K562 (cell line): Measurements from ENCODE around the gene SCAP. TPM values are rescaled to one million over a fixed set of nuclear protein-coding genes. Genes with fewer than 3 reads are reported as not detected.

Experiments
- ATAC-seq: fragments of 200-7000 bp; cut with Tn5 transposase; 3 replicates; pipeline ENCODE4 v1.9.1; 2020; ENCODE audit warnings: moderate library complexity
- BruUV-seq: library from RNA; stranded (reverse); fragments of 400-500 nt; replicated peaks from 2 replicates; lab custom pipeline; 2021; lab: Mats Ljungman, UMichigan
- CTCF ChIA-PET: fragments of 300-600 bp; formaldehyde crosslinking; extraction: SDS; loops from one replicate; lab custom pipeline; 2021; ENCODE audit warnings: low intra/inter-chr PET ratio; lab: Yijun Ruan, JAX
- POLR2A ChIA-PET: fragments of 300-600, 350-650 bp; sonication (Branson Sonifier 250); formaldehyde crosslinking; extraction: SDS; loops from one replicate; lab custom pipeline; 2021; ENCODE audit warnings: antibody characterized with exemption, inconsistent platforms; lab: Yijun Ruan, JAX
- DNase-seq, 4 experiments: peaks; one replicate each; pipeline versions ENCODE4 v3.0.0 to v3.0.0-alpha.2; 2011 to 2018; ENCODE audit warnings: low spot score in 3 of 4, mixed read lengths in 3 of 4; ENCODE audit errors: extremely low read depth in 1 of 4
- FAIRE-seq: peaks from 2 replicates; lab custom pipeline; 2011; peaks lifted over from hg19 to GRCh38; lab: Jason Lieb, UNC
- H2AFZ ChIP-seq: 2 replicates; pipeline ENCODE4 v1.6.0; 2011; ENCODE audit warnings: low read depth, low read length, control low read depth, inconsistent platforms
- H3K27ac ChIP-seq: fragments of 200-600 bp; 3 replicates; pipeline ENCODE4 v1.8.0; 2011; ENCODE audit warnings: low read depth, mild to moderate bottlenecking, control low read depth, inconsistent platforms, low read length, moderate library complexity, mixed read lengths; ENCODE audit errors: extremely low read depth
- H3K27me3 ChIP-seq, 2 experiments: fragments of 300-600 bp in 1 of 2; 2 replicates in 1 of 2; 3 replicates in 1 of 2; pipeline versions ENCODE4 v1.6.0 to v1.8.0; 2011; ENCODE audit warnings: inconsistent platforms in 2 of 2, low read length in 2 of 2, mild to moderate bottlenecking in 1 of 2, mixed read lengths in 1 of 2, moderate library complexity in 1 of 2; ENCODE audit not compliant: control insufficient read depth in 2 of 2, insufficient read depth in 2 of 2
- H3K36me3 ChIP-seq: fragments of 300-600 bp; 3 replicates; pipeline ENCODE4 v1.8.0; 2011; ENCODE audit warnings: mild to moderate bottlenecking, low read length, inconsistent platforms; ENCODE audit not compliant: control insufficient read depth, insufficient read depth
- H3K4me1 ChIP-seq, 2 experiments: fragments of 200-600 bp in 1 of 2; replicated peaks in 1 of 2; 2 replicates in 1 of 2; 3 replicates in 1 of 2; pipeline versions ENCODE4 v1.5.1 to v1.8.0; 2011; ENCODE audit warnings: inconsistent platforms in 2 of 2, low read length in 2 of 2, mild to moderate bottlenecking in 1 of 2, mixed read lengths in 1 of 2, moderate library complexity in 1 of 2; ENCODE audit not compliant: control insufficient read depth in 2 of 2, insufficient read depth in 2 of 2
- H3K4me2 ChIP-seq: 2 replicates; pipeline ENCODE4 v1.6.1; 2011; ENCODE audit warnings: low read length, control low read depth, inconsistent platforms, mixed read lengths; ENCODE audit not compliant: insufficient read depth
- H3K4me3 ChIP-seq: fragments of 200-600 bp; sonication (generic), shearing (Covaris generic); 2 replicates; pipeline ENCODE4 v1.5.1; 2016; ENCODE audit warnings: control low read depth, inconsistent platforms
- H3K79me2 ChIP-seq: fragments of 200-600 bp; 3 replicates; pipeline ENCODE4 v1.8.0; 2011; ENCODE audit warnings: low read length, inconsistent platforms; ENCODE audit not compliant: control insufficient read depth, insufficient read depth
- H3K9ac ChIP-seq, 2 experiments: 2 replicates each; pipeline versions ENCODE4 v1.6.0 to v1.6.1; 2011; ENCODE audit warnings: low read depth in 2 of 2, low read length in 2 of 2, control low read depth in 1 of 2, inconsistent platforms in 1 of 2, mild to moderate bottlenecking in 1 of 2, mixed read lengths in 1 of 2; ENCODE audit not compliant: insufficient read depth in 1 of 2
- H3K9me1 ChIP-seq: one replicate; pipeline ENCODE4 v1.6.0; 2011; ENCODE audit warnings: inconsistent platforms, mild to moderate bottlenecking, low read length, moderate library complexity; ENCODE audit not compliant: control insufficient read depth, insufficient read depth
- H3K9me3 ChIP-seq: replicated peaks from 2 replicates; pipeline ENCODE4 v1.5.1; 2011; ENCODE audit warnings: low read depth, low read length, inconsistent platforms; ENCODE audit not compliant: control insufficient read depth, insufficient read depth
- H4K20me1 ChIP-seq: replicated peaks from 2 replicates; pipeline ENCODE4 v1.6.1; 2011; ENCODE audit warnings: low read length, inconsistent platforms, mixed read lengths; ENCODE audit not compliant: control insufficient read depth, insufficient read depth
- ATF6 ChIP-seq: sonication (generic); formaldehyde crosslinking; IDR thresholded peaks from 2 replicates; pipeline ENCODE4 v1.4.0; 2020; ENCODE audit warnings: mild to moderate bottlenecking, missing genetic modification reagents
- CHD2 ChIP-seq: IDR thresholded peaks from 2 replicates; pipeline ENCODE4 v1.6.1; 2011; ENCODE audit warnings: low read depth, low read length
- EWSR1 ChIP-seq: fragments of 450-650 bp; IDR thresholded peaks from 2 replicates; pipeline ENCODE4 v1.6.1; 2018; ENCODE audit warnings: borderline replicate concordance, mild to moderate bottlenecking, low read depth, moderate library complexity; ENCODE audit not compliant: partially characterized antibody
- HDGF ChIP-seq: fragments of 450-650 bp; IDR thresholded peaks from 2 replicates; pipeline ENCODE4 v1.6.1; 2016
- ILK ChIP-seq: fragments of 450-650 bp; IDR thresholded peaks from 2 replicates; pipeline ENCODE4 v1.6.1; 2016; ENCODE audit warnings: missing genetic modification characterization, low read depth, mild to moderate bottlenecking, missing compliant biosample characterization, moderate library complexity, borderline replicate concordance
- KLF10 ChIP-seq: fragments of 250-450 bp; sonication (Bioruptor Pico); IDR thresholded peaks from 2 replicates; pipeline ENCODE4 v1.6.1; 2021; ENCODE audit warnings: matching md5 sums
- NFE2 ChIP-seq: IDR thresholded peaks from 2 replicates; pipeline ENCODE4 v1.6.1; 2014; ENCODE audit warnings: antibody characterized with exemption, low read depth
- NR2C2 ChIP-seq, 2 experiments: fragments of 200-800 bp in 1 of 2; sonication (Bioruptor generic) in 1 of 2; sonication (generic) in 1 of 2; formaldehyde crosslinking in 1 of 2; IDR thresholded peaks; 2 replicates each; pipeline versions ENCODE4 v1.6.1 to v1.8.0; 2016 to 2022; ENCODE audit warnings: mild to moderate bottlenecking in 1 of 2, missing compliant biosample characterization in 1 of 2, missing genetic modification characterization in 1 of 2, missing genetic modification reagents in 1 of 2
- SAFB ChIP-seq: fragments of 200-400 bp; formaldehyde crosslinking; IDR thresholded peaks from 2 replicates; pipeline ENCODE4 v1.6.1; 2017; ENCODE audit warnings: low read depth, low read length, borderline replicate concordance
- SAP30 ChIP-seq: fragments of 200-600 bp; sonication (generic); IDR thresholded peaks from 2 replicates; pipeline ENCODE4 v1.6.1; 2012; ENCODE audit warnings: borderline replicate concordance, low read depth, mild to moderate bottlenecking, moderate library complexity, low read length, control low read depth, inconsistent platforms; ENCODE audit not compliant: insufficient read depth, poor library complexity, severe bottlenecking
- SMAD2 ChIP-seq: fragments of 150-350 bp; IDR thresholded peaks from 2 replicates; pipeline ENCODE4 v1.6.1; 2014; ENCODE audit warnings: low read depth, mild to moderate bottlenecking, low read length
- TAF7 ChIP-seq: fragments of 450-650 bp; IDR thresholded peaks from 2 replicates; pipeline ENCODE4 v1.6.1; 2016; ENCODE audit warnings: missing genetic modification characterization, missing compliant biosample characterization
- TCF7L2 ChIP-seq: fragments of 150-350 bp; IDR thresholded peaks from 2 replicates; pipeline ENCODE4 v1.6.1; 2016; ENCODE audit warnings: low read depth, mild to moderate bottlenecking, low read length, moderate library complexity
- THAP12 ChIP-seq: fragments of 250-450 bp; sonication (Bioruptor Pico); IDR thresholded peaks from 2 replicates; pipeline ENCODE4 v1.9.0; 2021; ENCODE audit warnings: mild to moderate bottlenecking, inconsistent platforms
- TSC22D4 ChIP-seq: fragments of 450-650 bp; IDR thresholded peaks from 2 replicates; pipeline ENCODE4 v1.6.1; 2016; ENCODE audit warnings: missing genetic modification characterization, missing biosample characterization, control low read depth
- ZNF311 ChIP-seq: fragments of 250-450 bp; sonication (Bioruptor Pico); IDR thresholded peaks from 2 replicates; pipeline ENCODE4 v1.4.0; 2020; ENCODE audit warnings: mild to moderate bottlenecking, moderate library complexity
- ZNF780A ChIP-seq: fragments of 250-450 bp; sonication (Bioruptor Pico); IDR thresholded peaks from 2 replicates; pipeline ENCODE4 v1.5.0; 2021; ENCODE audit warnings: mild to moderate bottlenecking
- WGBS: fragments of 100-300 bp; shearing (Covaris generic); methylation state at CpG from one replicate; pipeline ENCODE4 v1.1.6; 2016; ENCODE audit warnings: low coverage, mixed read lengths; ENCODE audit not compliant: insufficient coverage; ENCODE audit errors: missing lambda C conversion rate; 5-methylcytosine and 5-hydroxymethylcytosine counted together
- in situ Hi-C: fragments of 300-500 bp; cut with MboI; formaldehyde crosslinking; loops from 4 replicates; pipeline ENCODE4 v1.15.0; 2018; ENCODE audit warnings: inconsistent platforms, mixed read lengths
- intact Hi-C: fragments of 100-400 bp; cut with micrococcal nuclease; formaldehyde crosslinking; loops from 2 replicates; pipeline ENCODE4 v1.14.2; 2022
- polyA plus RNA-seq, 8 experiments: library from polyadenylated mRNA; depleted of rRNA in 4 of 8; stranded (reverse) in 5 of 8; unstranded in 3 of 8; fragments of >200 nt; fragmentation: Nextera tagmentation in 2 of 8; fragmentation: Illumina TruSeq in 1 of 8; extraction: Ambion mirVana in 2 of 8; extraction: Trizol in 1 of 8; gene quantifications; 2 replicates each; pipeline versions ENCODE4 v1.2.1 to v1.2.3, GENCODE V29; 2011 to 2014; ENCODE audit warnings: inconsistent platforms in 1 of 8, missing spikeins in 1 of 8
- total RNA-seq, 7 experiments: library from RNA; depleted of rRNA in 6 of 7; stranded (reverse); fragments of >200 nt in 6 of 7; fragmentation: Illumina TruSeq in 2 of 7; extraction: Trizol in 2 of 7; gene quantifications; 2 replicates each; pipeline versions ENCODE4 v1.2.1 to v1.2.3, GENCODE V29; 2011 to 2021; ENCODE audit warnings: low replicate concordance in 1 of 7

The SCAP gene
- total and polyA plus RNA-seq, 9 of the 15 experiments (the other 6 are each of a cell fraction or from before 2014, with no cell fraction given), result 2.6 to 104 (median 37.8) TPM

DNA sequence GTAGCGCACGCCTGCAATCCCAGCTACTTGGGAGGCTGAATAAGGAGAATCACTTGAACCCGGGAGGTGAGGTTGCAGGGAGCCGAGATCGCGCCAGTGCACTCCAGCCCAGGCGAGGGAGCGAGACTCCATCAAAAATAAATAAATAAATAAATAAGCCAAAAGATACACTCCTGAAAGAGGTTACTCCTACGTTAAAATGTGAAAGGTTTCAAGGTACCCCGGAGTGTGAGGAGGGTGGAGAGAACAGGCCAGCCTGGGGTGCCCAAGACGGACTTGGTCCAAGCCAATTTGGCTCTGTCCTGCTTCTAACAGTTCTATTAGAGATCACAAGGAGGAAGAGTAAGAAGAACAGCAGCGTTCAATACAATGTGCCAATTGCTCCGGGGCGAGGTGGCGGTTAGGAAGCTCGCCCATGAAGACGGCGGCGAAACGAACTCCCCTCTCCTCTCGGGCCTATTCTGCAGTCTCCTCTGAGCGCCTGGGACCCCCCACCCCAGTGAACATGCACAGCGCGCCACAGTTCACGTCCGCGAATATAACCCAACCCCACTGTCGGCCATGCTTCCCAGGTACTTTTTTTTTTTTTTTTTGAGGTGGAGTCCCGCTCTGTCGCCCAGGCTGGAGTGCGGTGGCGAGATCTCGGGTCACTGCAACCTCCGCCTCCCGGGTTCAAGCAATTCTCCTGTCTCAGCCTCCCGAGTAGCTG lies 36.8 kb upstream of the SCAP start:
- FAIRE-seq, result no peak
- CTCF ChIA-PET, result interaction anchor here (0.6 to 1.1 kb wide), 3 partner anchors 37 to 73 kb away, joined by 3 read pairs; partner anchors contain the start of gene SCAP
- H4K20me1 ChIP-seq, result no peaks in the 10 kb centered on the region
- peak; percentile 35 to 54 (median 54) for DNase-seq
- H3K9ac ChIP-seq, result peak overlapping the region; percentile 80 to 97
- POLR2A ChIA-PET, result interaction anchor here (0.7 to 2.8 kb wide), 9 partner anchors 9 to 106 kb away, joined by 3 to 12 read pairs (median 4); no protein-coding TSS in a partner anchor
- peaks cover 43% of the 10 kb centered on the region for H3K36me3 ChIP-seq
- H3K4me3 ChIP-seq, result peak overlapping the region; percentile 58
- H3K79me2 ChIP-seq, result peaks cover 36% of the 10 kb centered on the region
- H3K9me1 ChIP-seq, result peaks cover 3% of the 10 kb centered on the region
- peak overlapping the region; percentile 100 for H2AFZ ChIP-seq
- H3K9me3 ChIP-seq, result no peaks in the 10 kb centered on the region
- in situ Hi-C loops (loop anchor here (5.0 kb wide), 1 partner anchor 90 kb away; no protein-coding TSS in a partner anchor), intact Hi-C loops (loop anchor here (1.0 kb wide), 2 partner anchors 33 to 91 kb away; no protein-coding TSS in a partner anchor)
- peaks cover 27 to 37% of the 10 kb centered on the region in 2 experiments for H3K4me1 ChIP-seq
- peak overlapping the region; percentile 95 for H3K4me2 ChIP-seq
- peak overlapping the region; percentile 95 for H3K27ac ChIP-seq
- WGBS, result 3% methylated on average over 34 of the region's 36 CpGs
- TSS peak; percentile 68 for BruUV-seq
- H3K27me3 ChIP-seq, result no peaks in the 10 kb centered on the region
- peak; percentile 31 for ATAC-seq
- TF ChIP-seq SAP30 (peak; percentile 25), HDGF (0 out of 2 replicates have a peak, but pooled peaks have one; percentile 22), NFE2 (no peak), NR2C2 (CRISPR knock-in tag; IDR thresholded peaks at IDR 0.05) (no peak), NR2C2 (tag; IDR thresholded peaks at IDR 0.05) (no peak), TCF7L2 (no peak), KLF10 (CRISPR knock-in tag) (no peak), EWSR1 (no peak), SMAD2 (no peak), TAF7 (tag) (peak; percentile 45), ILK (tag) (no peak), ATF6 (0 out of 2 replicates have a peak, but pooled peaks have one; percentile 54), THAP12 (no peak), ZNF780A (CRISPR knock-in tag) (no peak), TSC22D4 (tag) (no peak), ZNF311 (CRISPR knock-in tag) (no peak), CHD2 (no peak), SAFB (no peak)
